Fibroblast of lung (primary cell): ENCODE data around the gene IL17RD. TPM values are rescaled to one million over a fixed set of nuclear protein-coding genes. Genes with fewer than 3 reads are reported as not detected.

ENCODE experiments used
- DNase-seq, 2 donors: peaks; one replicate each; pipeline versions ENCODE4 v3.0.0 to v3.0.0-alpha.2; 2010; ENCODE audit warnings: low read depth in 2 of 2
- H2AFZ ChIP-seq: 2 replicates; pipeline ENCODE4 v1.5.1; 2012; ENCODE audit warnings: low read length, control low read depth, inconsistent platforms
- H3K27ac ChIP-seq: 2 replicates; pipeline ENCODE4 v1.5.1; 2011; ENCODE audit warnings: low read length, control low read depth; ENCODE audit not compliant: insufficient read depth
- H3K27me3 ChIP-seq: 2 replicates; pipeline ENCODE4 v1.5.1; 2011; ENCODE audit warnings: mild to moderate bottlenecking, low read length; ENCODE audit not compliant: control insufficient read depth, insufficient read depth
- H3K36me3 ChIP-seq: 2 replicates; pipeline ENCODE4 v1.5.1; 2011; ENCODE audit warnings: low read length; ENCODE audit not compliant: control insufficient read depth, insufficient read depth
- H3K4me1 ChIP-seq: 2 replicates; pipeline ENCODE4 v1.5.1; 2011; ENCODE audit warnings: low read length; ENCODE audit not compliant: control insufficient read depth, insufficient read depth; ENCODE audit errors: extremely low read depth
- H3K4me2 ChIP-seq: 2 replicates; pipeline ENCODE4 v1.5.1; 2011; ENCODE audit warnings: low read length, control low read depth; ENCODE audit not compliant: insufficient read depth; ENCODE audit errors: extremely low read depth
- H3K4me3 ChIP-seq, 4 experiments: fragments of 200-600 bp in 1 of 4; sonication (generic) in 1 of 4; replicated peaks in 1 of 4; 2 replicates each; pipeline ENCODE4 v1.5.1; 2011 to 2016; ENCODE audit warnings: low read length in 4 of 4, low read depth in 3 of 4, mild to moderate bottlenecking in 3 of 4, control low read depth in 2 of 4, inconsistent platforms in 1 of 4, mixed read lengths in 1 of 4; ENCODE audit not compliant: insufficient read depth in 1 of 4; ENCODE audit errors: control extremely low read depth in 1 of 4
- H3K79me2 ChIP-seq: 2 replicates; pipeline ENCODE4 v1.5.1; 2012; ENCODE audit warnings: mild to moderate bottlenecking, low read length, inconsistent platforms; ENCODE audit not compliant: control insufficient read depth, insufficient read depth
- H3K9ac ChIP-seq: 2 replicates; pipeline ENCODE4 v1.5.1; 2011; ENCODE audit warnings: mild to moderate bottlenecking, low read length, control low read depth; ENCODE audit not compliant: insufficient read depth
- H3K9me3 ChIP-seq: 2 replicates; pipeline ENCODE4 v1.5.1; 2012; ENCODE audit warnings: low read depth, low read length; ENCODE audit not compliant: control insufficient read depth, insufficient read depth
- H4K20me1 ChIP-seq: 2 replicates; pipeline ENCODE4 v1.5.1; 2011; ENCODE audit warnings: low read length; ENCODE audit not compliant: control insufficient read depth, insufficient read depth; ENCODE audit errors: extremely low read depth
- EZH2 ChIP-seq: IDR thresholded peaks from 2 replicates; pipeline ENCODE4 v1.5.1; 2012; ENCODE audit warnings: low read length, control low read depth, mild to moderate bottlenecking; ENCODE audit errors: missing control alignments
- polyA plus RNA-seq, 2 donors: library from polyadenylated mRNA; depleted of rRNA in 1 of 2; stranded (reverse) in 1 of 2; unstranded in 1 of 2; fragments of >200 nt; gene quantifications; 2 replicates each; pipeline ENCODE4 v1.2.1, GENCODE V29; 2011 to 2012; ENCODE audit warnings: missing spikeins in 1 of 2
- total RNA-seq: library from RNA; depleted of rRNA; stranded (reverse); fragments of >200 nt; gene quantifications from 2 replicates; pipeline ENCODE4 v1.2.1, GENCODE V29; 2014
- TF ChIP-seq, protein P1 (sequence below), 2 donors: IDR thresholded peaks in 1 of 2; conservative IDR thresholded peaks in 1 of 2; 1 replicate in 1 of 2; 2 replicates in 1 of 2; pipeline ENCODE4 v1.5.1; 2011 to 2012; ENCODE audit warnings: low read length in 2 of 2, control low read depth in 1 of 2, inconsistent platforms in 1 of 2, low read depth in 1 of 2, mild to moderate bottlenecking in 1 of 2

The IL17RD gene
- total and polyA plus RNA-seq, 2 donors (not counting 1 experiment from before 2014, with no cell fraction given), result 0.60 to 1.8 TPM

DNA sequence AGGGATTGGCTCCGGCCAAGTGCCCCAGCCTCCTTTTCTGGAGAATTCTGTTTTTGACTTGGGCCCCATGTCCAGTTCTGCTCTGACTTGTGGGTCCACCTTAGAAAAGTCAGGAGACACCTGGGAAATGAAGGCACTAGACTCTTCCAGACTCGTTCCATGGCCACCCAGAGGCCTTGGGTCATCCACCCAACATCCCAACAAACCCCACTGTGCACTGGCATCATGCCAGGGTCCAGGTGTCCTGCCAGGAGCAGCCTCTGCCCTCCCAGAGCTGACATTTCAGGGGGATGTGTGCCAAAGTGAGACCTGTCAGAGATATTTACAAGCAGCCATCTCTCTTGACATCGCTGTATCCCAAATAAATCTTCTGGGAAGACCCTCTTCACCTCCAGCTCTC, 91.5 kb downstream of the IL17RD start:
- H3K4me1 ChIP-seq, result peaks cover under 1% of the 10 kb centered on the region
- H3K4me2 ChIP-seq, result no peak overlapping the region
- H4K20me1 ChIP-seq, result no peaks in the 10 kb centered on the region
- TF ChIP-seq, protein P1, sequence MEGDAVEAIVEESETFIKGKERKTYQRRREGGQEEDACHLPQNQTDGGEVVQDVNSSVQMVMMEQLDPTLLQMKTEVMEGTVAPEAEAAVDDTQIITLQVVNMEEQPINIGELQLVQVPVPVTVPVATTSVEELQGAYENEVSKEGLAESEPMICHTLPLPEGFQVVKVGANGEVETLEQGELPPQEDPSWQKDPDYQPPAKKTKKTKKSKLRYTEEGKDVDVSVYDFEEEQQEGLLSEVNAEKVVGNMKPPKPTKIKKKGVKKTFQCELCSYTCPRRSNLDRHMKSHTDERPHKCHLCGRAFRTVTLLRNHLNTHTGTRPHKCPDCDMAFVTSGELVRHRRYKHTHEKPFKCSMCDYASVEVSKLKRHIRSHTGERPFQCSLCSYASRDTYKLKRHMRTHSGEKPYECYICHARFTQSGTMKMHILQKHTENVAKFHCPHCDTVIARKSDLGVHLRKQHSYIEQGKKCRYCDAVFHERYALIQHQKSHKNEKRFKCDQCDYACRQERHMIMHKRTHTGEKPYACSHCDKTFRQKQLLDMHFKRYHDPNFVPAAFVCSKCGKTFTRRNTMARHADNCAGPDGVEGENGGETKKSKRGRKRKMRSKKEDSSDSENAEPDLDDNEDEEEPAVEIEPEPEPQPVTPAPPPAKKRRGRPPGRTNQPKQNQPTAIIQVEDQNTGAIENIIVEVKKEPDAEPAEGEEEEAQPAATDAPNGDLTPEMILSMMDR (conservative IDR thresholded peaks at IDR 0.05 in 1 of 2, IDR thresholded peaks at IDR 0.05 in 1 of 2; ENCODE audit: low read depth in 1 of 2, low read length in 2 of 2), result no peak
- no peak for TF ChIP-seq EZH2
- no peaks in the 10 kb centered on the region for H3K36me3 ChIP-seq
- H3K27me3 ChIP-seq, result peaks cover 16% of the 10 kb centered on the region
- H3K79me2 ChIP-seq, result no peaks in the 10 kb centered on the region
- H2AFZ ChIP-seq, result no peak overlapping the region
- H3K27ac ChIP-seq, result no peak overlapping the region
- DNase-seq, result no peak
- no peaks in the 10 kb centered on the region for H3K9me3 ChIP-seq
- no peak overlapping the region for H3K4me3 ChIP-seq
- H3K9ac ChIP-seq, result no peak overlapping the region

DNA sequence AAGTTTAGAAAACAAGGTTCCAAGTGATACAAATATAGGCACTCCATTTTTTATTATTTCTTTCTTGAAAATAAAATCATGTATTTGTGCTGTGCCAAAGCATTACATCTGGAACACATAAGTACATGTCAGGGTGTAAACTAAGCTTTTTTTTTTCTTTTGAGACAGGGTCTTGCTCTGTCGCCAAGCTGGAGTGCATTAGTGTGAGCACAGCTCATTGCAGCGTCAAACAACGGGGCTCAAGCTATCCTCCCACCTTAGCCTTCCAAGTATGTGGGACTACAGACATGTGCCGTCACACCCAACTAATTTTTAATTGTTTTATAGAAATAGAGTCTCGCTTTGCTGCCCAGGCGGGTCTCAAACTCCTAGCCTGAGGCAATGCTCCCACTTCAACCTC, 95.7 kb downstream of the IL17RD start:
- no peak overlapping the region for H2AFZ ChIP-seq
- H3K79me2 ChIP-seq, result no peaks in the 10 kb centered on the region
- H3K9me3 ChIP-seq, result no peaks in the 10 kb centered on the region
- H3K27ac ChIP-seq, result no peak overlapping the region
- H3K27me3 ChIP-seq, result no peaks in the 10 kb centered on the region
- no peak for DNase-seq
- peaks cover 7% of the 10 kb centered on the region for H3K4me1 ChIP-seq
- no peaks in the 10 kb centered on the region for H3K36me3 ChIP-seq
- no peak overlapping the region for H3K4me3 ChIP-seq
- H3K4me2 ChIP-seq, result no peak overlapping the region
- no peak overlapping the region for H3K9ac ChIP-seq
- no peaks in the 10 kb centered on the region for H4K20me1 ChIP-seq
- TF ChIP-seq EZH2, result no peak
- TF ChIP-seq, protein P1 (conservative IDR thresholded peaks at IDR 0.05 in 1 of 2, IDR thresholded peaks at IDR 0.05 in 1 of 2; ENCODE audit: low read depth in 1 of 2, low read length in 2 of 2), result no peak

DNA sequence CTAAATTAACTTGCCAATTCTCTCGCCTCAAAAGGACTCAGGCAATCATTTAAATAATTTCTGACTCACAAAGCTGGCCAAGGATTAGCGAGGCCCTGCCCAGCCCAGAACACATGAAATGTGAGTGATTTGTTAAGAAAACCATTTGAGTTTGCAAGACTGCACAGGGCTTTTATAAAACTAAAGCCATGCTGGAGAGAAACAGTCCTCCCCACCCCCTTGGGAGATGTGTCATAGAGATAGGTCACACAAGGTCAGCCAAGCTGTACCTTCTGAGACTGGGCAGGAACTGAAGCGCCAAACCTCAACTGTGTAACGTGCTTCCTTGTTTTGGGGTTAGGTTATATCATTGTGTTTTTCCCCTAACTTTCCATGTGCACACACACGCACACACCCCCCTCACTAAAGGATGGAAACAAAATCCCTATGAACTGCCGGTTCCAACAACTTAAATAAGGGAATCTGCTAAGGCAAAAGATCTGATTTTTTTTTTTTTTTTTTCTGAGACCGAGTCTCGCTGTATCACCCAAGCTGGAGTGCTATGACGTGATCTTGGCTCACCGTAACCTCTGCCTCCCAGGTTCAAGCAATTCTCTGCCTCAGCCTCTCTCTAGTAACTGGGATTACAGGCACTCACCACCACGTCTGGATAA, 96.6 kb downstream of the IL17RD start:
- peak overlapping the region in 1 of 4 experiments; percentile 4 for H3K4me3 ChIP-seq
- H3K9ac ChIP-seq, result no peak overlapping the region
- no peaks in the 10 kb centered on the region for H4K20me1 ChIP-seq
- DNase-seq, result peak; percentile 88 to 92
- no peak overlapping the region for H3K4me2 ChIP-seq
- no peaks in the 10 kb centered on the region for H3K9me3 ChIP-seq
- no peak overlapping the region for H3K27ac ChIP-seq
- TF ChIP-seq, protein P1 (conservative IDR thresholded peaks at IDR 0.05 in 1 of 2, IDR thresholded peaks at IDR 0.05 in 1 of 2; ENCODE audit: low read depth in 1 of 2, low read length in 2 of 2), result no peak
- no peak for TF ChIP-seq EZH2
- H2AFZ ChIP-seq, result no peak overlapping the region
- peaks cover 7% of the 10 kb centered on the region for H3K4me1 ChIP-seq
- no peaks in the 10 kb centered on the region for H3K27me3 ChIP-seq
- H3K36me3 ChIP-seq, result no peaks in the 10 kb centered on the region
- no peaks in the 10 kb centered on the region for H3K79me2 ChIP-seq
